ENCODE results near the gene MICA.
"Not testable (repeated sequence)": the region's sequence is repeated elsewhere in the genome, so short reads cannot be mapped to it uniquely, and the experiment has no call there.

The MICA gene

DNA sequence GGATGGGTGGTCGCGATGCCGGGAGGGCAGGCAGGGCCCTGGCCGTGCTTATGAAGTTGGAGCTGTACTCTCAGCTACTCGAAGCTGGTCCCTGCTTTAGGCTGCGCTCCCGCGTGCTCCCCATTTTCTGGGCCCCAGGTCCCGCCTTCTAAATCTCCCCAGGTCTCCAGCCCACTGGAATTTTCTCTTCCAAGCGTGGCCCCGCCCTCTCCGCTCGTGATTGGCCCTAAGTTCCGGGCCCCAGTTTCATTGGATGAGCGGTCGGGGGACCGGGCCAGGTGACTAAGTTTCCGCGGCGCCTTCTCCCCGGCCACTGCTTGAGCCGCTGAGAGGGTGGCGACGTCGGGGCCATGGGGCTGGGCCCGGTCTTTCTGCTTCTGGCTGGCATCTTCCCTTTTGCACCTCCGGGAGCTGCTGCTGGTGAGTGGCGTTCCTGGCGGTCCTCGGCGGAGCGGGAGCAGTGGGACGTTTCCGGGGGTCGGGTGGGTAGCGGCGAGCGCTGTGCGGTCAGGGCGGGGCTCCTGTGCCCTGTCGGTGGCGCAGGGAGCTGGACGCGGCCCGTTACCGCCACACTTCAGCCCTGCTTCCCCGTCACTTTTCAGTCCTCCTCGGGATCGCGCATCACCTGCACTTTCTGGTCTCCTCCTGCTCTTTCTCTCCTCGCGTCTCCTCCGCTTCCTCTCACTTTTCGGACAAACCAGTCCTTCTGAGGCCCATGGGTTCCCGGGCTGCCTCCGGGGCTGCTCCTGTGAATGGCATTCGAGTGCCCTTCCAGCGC, at the start of gene MICA:
MICA (plus strand) TSS at position 313 of the 778 bp plus-strand sequence; CDS start at position 351, 38 bp downstream.
- peak; percentile 44 to 63 for DNase-seq (ENCODE audit: low read depth in 2 of 2)

DNA sequence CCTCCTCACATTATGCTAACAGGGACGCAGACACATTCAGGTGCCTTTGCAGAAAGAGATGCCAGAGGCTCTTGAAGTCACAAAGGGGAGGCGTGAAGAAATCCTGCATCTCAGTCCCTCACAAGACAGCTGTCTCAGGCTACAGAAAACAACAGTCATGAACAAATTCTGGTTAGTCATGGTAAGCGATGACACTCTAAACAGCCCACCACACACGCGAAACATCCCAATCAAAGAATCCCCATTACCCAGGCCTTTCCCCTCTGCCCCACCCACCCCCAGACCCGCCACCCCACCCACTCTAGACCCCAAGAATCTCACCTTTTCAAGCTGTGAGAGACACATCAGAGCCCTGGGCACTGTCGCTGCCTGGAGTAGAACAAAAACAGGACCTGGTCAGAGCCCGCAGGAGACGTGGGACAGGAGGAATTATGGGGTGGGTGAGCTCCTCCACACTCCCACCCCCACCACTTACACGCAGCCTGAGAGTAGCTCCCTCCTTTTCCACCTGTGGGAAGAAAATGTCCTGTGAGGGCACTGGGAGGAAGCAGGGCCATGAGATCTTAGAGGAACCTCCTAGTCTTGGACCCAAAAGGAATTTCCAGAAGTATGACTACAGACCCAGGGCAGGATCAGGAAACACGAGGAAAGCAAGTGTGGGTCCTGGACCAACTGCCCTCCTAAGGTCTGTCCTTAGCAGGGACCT, 49.1 kb upstream of the MICA start:
- no peak for DNase-seq (ENCODE audit: low read depth in 2 of 2)

DNA sequence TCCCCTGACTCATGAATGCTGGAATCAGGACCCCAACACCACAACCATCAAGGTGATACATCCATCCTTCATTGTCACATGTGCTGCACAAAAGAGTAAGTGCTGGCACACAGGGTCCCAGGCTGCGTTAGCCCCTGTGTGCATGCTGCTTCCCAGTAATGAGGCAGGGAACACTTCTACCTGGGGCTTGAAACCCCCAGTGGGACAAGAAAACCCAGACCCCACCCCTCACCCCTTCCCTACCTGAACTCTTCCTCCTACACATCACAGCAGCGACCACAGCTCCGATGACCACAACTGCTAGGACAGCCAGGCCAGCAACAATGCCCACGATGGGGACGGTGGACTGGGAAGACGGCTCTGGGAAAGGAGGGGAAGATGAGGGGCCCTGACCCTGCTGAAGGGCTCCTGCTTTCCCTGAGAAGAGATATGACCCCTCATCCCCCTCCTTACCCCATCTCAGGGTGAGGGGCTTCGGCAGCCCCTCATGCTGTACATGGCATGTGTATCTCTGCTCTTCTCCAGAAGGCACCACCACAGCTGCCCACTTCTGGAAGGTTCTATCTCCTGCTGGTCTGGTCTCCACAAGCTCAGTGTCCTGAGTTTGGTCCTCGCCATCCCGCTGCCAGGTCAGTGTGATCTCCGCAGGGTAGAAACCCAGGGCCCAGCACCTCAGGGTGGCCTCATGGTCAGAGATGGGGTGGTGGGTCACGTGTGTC, 48.4 kb upstream of the MICA start:
- DNase-seq (ENCODE audit: low read depth in 2 of 2), result no peak

DNA sequence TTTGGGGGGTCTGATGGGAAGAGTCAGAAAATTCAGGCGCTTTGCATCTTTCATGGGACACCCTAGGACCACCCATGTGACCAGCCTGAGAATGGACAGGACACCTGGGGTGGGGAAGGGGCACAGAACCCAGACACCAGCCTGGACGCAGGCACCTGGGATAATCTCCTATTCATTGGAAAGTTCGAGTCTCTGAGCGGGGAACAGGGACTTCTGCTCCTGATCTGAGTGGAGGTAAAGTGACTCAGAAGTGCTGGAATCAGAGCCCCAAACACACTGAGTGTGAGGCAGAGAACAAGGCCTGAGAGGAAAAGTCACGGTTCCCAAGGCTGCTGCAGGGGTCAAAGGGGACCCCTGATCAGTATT, 47.8 kb upstream of the MICA start:
- DNase-seq (ENCODE audit: low read depth in 2 of 2), result no peak

DNA sequence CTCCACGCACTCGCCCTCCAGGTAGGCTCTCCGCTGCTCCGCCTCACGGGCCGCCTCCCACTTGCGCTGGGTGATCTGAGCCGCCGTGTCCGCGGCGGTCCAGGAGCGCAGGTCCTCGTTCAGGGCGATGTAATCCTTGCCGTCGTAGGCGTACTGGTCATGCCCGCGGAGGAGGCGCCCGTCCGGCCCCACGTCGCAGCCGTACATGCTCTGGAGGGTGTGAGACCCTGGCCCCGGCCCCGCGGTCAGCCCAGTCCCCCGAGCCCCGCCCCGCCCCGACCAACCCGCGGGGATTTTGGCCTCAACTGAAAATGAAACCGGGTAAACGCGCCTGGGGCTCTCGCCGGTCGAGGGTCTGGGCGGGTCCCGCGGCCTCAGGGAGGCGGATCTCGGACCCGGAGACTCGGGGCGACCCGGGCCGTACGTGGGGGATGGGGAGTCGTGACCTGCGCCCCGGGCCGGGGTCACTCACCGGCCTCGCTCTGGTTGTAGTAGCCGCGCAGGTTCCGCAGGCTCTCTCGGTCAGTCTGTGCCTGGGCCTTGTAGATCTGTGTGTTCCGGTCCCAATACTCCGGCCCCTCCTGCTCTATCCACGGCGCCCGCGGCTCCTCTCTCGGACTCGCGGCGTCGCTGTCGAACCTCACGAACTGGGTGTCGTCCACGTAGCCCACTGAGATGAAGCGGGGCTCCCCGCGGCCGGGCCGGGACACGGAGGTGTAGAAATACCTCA, 47.0 kb upstream of the MICA start:
- no peak for DNase-seq (ENCODE audit: low read depth in 2 of 2)

DNA sequence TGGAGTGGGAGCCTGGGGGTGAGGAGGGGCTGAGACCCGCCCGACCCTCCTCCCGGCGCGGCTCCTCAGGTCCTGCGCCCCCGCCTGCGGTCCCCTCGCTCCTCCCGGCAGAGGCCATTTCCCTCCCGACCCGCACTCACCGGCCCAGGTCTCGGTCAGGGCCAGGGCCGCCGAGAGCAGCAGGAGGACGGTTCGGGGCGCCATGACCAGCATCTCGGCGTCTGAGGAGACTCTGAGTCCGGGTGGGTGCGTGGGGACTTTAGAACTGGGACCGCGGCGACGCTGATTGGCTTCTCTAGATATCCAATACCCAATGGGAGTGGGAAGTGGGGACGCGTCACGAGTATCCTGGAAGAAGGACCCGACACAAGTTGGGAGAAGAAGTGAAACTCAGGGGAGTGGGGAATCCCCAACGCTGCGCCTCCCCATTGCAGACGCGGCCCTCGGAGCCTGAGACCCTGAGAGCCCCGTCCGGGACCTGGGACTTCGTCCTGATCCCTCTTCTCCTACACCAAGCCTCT, 46.4 kb upstream of the MICA start, which contains the start of gene HLA-B:
HLA-B (minus strand) TSS at position 234 of the 521 bp plus-strand sequence; CDS start at position 213, 21 bp downstream.
- DNase-seq (ENCODE audit: low read depth in 2 of 2), result peak; percentile 58 to 68

DNA sequence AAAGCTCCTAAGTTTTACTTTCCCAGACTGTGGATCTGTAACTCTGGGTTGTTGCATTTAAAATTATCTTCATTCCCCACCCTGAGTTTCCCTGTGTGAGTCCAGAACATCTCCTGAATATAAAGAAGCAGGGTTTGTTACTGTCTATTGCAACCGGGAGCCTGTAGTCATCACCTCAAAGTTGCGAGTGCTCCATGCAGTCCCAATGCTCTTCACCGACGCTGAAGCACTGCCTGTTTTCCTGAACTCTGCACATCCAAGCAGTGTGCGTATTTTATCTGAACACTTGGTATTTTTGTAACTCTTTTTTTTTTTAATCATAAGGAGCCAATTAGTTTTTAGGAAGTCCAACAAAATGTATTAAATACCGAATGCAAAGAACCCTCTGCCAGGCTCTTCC, 45.5 kb upstream of the MICA start:
- DNase-seq (ENCODE audit: low read depth in 2 of 2), result no peak

DNA sequence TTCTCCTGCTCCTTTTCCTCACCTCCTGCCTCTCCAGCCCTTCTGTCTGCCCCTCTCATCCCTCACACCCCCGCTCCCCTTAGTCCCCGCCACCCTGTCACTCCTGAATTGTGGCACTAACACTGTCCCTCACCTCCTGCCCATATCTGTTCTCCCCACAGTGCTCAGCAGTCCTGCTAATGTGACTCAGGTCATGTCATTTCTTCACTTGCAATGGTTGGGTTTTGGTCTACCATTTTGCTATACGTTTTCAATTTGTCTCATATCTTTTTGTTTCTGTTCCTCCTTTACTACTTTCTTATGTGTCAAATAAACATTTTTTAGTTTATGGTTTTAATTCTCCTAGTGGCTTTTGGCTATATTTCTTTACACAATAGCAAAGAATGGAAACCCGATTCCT, 45.1 kb upstream of the MICA start:
- DNase-seq (ENCODE audit: low read depth in 2 of 2), result no peak

DNA sequence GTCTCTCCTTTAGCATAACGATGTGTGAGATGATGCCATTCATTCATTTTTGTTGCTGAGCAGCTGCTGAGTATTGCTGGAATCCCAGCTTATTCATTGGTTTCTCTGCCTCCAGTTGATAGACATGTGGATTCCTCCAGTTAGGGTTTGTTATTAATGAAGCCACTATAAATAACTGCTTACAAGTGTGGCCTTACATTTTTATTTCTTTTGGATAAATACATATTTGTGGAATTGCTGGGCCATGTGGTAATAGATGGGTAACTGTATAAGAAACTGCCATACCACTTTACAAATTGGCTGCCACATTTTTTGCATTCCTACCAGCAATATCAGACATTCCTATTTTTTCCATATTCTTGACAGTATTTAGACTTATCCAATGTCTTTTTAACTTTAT, 43.8 kb upstream of the MICA start:
- DNase-seq (ENCODE audit: low read depth in 2 of 2), result no peak

DNA sequence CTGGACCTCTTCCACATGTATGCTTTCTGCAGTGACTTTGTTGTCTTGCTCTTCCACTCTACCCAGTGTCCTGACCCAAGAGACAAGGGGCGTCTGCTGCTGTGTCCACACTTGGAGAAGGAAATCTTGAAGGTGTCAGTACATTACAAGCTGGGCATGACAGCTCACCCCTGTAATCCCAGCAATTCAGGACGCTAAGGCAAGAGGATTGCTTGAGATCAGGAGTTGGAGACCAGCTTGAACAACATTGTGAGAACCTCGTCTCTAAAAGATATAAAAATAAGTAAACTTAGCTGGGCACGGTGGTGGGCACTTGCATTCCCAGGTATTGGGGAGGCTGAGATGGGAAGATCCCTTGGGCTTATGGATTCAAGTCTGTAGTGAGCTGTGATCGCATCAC, 40.6 kb upstream of the MICA start:
- DNase-seq (ENCODE audit: low read depth in 2 of 2), result no peak

DNA sequence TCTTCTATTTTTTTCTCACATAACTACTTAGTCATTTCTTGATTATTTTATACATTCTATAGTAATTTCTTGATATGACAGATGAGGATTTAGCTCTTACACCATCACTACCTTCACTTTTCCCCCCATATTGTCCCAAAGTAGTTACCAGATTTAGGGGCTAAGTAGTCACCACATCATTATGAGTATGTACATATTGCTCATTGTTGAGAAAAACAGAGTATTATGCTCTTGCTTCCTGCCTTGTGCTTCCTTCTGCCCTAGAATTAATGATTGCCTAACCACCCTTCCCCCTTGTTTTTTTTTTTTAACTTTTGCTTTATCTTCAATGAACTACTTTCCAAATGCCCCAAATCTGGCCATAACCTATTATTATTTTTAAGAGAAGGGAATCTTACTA, 39.6 kb upstream of the MICA start:
- DNase-seq (ENCODE audit: low read depth in 2 of 2), result no peak

DNA sequence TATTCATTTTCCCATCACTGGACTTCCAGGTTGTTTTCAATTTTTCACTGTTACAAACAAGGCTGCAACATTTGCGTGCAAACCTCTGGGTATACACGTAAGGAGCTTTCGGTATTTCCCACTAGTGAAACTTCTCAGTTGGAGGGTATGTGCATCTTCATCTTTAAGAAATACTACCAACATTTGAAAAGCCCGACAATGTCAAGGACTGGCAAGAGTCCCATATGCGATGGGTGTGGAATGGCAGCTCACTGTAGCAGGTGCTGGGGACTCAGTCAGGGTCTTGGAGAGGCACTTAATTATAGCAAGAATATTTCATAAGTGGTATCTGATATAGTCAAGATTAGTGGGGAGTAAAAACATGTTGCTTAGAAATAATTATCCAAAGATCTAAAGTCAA, 37.5 kb upstream of the MICA start:
- DNase-seq (ENCODE audit: low read depth in 2 of 2), result no peak

DNA sequence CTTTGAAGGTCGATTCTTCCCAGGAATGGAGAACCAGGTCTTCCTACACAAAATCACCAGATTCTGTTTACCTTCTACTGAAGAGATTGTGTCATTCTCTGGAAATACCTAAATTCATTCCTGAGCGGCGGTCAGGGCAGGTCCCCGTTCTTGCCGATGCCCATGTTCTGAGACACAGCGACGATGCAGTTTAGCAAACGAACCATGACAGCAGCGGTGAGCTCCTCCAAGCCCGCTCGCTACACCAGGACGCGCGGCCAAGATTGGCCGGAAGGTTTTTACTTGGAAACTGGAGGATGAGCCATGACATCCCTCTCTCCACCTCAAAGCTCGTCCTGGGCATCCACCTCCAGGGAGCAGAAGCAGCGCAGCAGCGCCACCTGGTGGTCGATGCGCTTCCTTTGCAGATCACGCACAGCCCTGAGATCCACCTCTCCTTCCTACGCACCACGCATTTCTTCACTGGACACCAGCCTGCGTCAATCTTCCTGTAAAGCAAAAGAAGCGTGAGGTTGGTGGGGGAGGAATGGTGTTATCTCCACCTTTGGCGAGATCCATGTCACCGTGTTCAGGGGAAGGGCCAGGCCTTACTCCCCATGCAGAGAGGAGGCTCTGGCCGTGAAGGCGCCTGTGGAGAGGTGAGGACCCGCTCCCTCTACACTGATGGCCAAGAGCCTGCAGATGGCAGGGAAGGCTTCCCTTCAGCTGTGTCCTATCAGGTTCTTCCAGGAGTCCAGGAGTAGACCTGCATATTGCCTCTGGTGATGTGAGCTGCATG, 36.5 kb upstream of the MICA start:
- DNase-seq (ENCODE audit: low read depth in 2 of 2), result peak; percentile 78 to 79

DNA sequence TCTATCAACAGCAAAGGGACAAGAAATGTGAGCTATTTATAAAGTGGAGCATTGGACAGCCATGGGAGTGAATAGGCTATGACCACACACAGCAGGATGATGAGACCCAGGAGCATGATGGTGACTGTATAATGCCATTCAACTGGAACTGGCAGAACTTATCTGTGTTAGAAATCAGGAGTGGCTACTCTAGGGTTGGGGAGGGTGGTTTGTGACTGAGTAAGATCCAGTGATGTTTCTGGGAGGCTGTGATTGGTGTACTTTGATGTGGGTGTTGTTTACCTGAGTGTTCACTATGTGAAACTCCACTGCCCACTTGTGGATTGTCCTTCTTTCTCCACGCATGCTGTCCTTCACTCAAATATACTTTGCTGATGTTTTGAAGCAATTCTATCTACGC, 34.9 kb upstream of the MICA start:
- no peak for DNase-seq (ENCODE audit: low read depth in 2 of 2)

DNA sequence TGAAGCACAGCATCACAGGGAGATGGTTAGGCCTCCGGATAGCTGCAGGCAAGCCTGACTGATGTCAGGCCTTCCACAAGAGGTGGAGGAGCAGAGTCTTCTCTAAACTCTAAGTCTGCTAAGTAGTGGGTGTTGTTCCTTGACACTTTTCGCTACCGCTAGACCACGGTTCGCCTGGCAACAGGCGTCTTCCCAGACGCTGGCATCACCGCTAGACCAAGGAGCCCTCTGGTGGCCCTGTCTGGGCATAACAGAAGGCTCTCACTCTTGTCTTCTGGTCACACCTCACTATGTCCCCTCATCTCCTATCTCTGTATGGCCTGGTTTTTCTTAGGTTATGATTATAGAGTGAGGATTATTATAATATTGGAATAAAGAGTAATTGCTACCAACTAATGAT, 29.3 kb upstream of the MICA start:
- DNase-seq (ENCODE audit: low read depth in 2 of 2), result not testable (repeated sequence)

DNA sequence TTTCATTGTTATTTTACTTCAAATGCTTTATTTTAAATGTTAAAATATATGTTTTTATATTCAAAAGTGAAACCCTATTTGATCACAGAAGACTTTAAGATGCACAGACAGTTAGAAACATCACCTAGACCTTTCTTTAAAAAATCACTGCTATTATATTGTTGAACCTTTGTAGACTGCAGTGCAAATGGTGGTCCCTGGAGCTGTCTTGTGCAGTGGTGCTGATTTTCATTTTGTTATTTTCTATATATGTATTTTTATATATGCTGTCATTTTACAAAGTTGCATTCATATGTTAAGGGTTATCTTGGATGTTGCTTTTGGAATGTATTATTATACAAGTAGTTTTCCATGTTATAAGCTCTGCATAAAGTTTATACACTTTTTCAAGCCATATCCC, 27.7 kb upstream of the MICA start:
- no peak for DNase-seq (ENCODE audit: low read depth in 2 of 2)

DNA sequence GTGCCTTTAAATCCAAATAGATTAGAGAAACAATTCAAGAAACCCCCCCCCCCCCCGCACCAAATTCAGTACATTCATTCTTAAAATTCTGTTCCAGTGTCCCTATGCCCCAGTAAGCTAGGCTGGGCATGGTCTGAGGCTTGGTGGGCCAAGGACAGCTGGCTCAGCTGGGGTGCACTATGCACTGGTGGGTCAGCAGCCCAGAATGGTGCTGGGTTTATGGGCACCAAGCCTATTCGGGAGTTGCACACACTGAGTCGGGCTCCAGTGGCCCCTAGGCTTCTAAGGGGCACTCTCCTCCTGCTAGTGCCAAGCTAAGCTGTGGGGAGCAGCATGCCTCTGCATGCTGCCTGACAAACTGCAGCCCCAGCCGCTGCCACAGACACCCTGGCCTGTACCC, 26.4 kb upstream of the MICA start:
- no peak for DNase-seq (ENCODE audit: low read depth in 2 of 2)

DNA sequence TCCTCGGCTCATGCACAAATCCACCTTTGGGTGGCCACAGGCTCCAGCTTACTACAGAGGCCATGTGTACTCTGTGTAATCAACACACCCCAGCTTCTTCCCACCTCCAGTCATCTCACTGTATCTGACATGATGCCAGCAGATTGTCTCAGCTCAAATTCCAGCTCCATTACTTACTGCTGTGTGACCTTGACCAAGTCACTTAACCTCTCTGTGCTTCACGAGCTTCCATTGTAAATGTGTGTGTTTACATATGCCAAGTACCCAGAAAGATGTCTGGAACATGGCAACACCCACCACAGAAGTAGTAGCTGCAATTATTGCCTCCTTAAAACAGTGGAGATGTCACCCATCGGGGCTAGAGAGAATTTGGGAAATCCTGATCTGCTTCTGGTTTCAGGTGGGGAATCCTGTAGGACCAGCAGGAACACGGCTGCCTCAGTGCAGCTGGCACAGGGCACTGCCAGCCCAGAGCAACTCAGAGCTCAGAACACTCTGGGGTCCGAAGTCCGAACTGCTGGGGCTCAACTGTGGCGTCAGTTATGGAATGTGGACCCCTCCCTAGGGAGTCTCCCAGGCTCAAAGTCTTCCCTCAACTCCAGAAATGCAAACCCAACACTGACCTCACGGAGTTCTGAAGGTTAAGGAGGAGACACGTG, 25.2 kb upstream of the MICA start:
- DNase-seq (ENCODE audit: low read depth in 2 of 2), result no peak

DNA sequence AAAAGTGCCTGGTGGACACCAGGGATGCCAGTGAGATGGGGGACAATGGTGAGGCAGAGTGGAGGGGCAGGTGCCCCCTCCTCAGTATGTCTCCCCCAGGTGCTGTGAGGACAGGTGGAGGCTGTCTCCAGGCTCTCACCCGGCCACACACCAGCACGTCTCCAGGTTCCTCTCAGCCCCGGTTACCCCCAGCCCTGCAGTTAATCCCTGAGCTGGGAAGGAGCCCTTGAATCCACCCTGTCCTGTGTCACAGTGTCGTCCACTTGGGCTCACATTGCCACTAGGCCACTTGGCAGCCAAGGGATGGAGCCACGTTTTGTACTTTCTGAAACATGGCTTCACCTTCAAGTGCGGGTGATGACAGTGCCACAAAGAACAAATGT, 24.7 kb upstream of the MICA start:
- no peak for DNase-seq (ENCODE audit: low read depth in 2 of 2)

DNA sequence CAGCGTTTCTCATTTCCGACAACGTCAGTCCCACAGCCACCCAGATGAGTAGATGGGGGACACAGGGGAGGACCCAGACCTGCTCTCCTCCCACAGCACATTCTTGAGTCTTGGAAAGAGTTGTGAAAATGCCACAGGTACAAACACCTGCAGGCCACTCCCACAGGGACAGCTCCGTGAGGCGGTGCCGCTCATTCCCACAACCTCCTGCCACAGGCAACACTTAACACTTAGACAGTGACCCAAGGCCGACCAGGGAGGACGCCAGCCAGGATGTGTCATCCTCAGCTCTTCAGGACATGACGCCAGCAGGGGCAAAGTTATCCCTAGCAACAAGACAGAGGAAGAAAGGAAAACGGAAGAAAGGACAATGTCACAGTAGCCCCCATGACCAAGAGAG, 23.5 kb upstream of the MICA start:
- DNase-seq (ENCODE audit: low read depth in 2 of 2), result no peak

DNA sequence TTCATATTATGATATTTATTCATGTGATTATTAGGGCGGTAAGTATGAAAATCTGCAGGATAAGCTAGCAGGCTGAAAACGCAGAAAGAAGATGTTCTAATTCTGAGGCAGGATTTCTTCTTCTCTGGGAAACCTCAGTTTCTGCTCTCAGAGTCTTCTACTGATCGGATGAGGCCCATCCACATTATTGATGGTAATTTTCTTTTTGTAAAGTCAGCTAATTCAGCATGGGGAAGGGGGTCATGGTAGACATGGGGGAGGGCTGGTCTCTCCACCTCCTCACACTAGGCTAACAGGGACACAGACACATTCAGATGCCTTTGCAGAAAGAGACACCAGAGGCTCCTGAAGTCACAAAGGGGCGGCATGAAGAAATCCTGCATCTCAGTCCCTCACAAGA, 21.7 kb upstream of the MICA start:
- DNase-seq (ENCODE audit: low read depth in 2 of 2), result no peak
